Measurements from ENCODE around the gene ZNF718.
"Not testable (repeated sequence)": the region's sequence is repeated elsewhere in the genome, so short reads cannot be mapped to it uniquely, and the experiment has no call there.

ZNF718 gene

GRCh38 chr4:205097-205756 lies 80.9 kb downstream of the ZNF718 start:
- H3K4me3 ChIP-seq (ENCODE audit: low read depth, low read length): no peak overlapping the region
- peaks cover 29% of the 10 kb centered on the region for H3K9me3 ChIP-seq (ENCODE audit: severe bottlenecking)
- H3K27ac ChIP-seq: no peak overlapping the region
- DNase-seq: no peak
- 0 out of 2 replicates have a peak, but pooled peaks cover 2% of the 10 kb centered on the region for H3K36me3 ChIP-seq
- no peaks in the 10 kb centered on the region for H3K27me3 ChIP-seq (ENCODE audit: insufficient read depth, low read depth, severe bottlenecking)
- no peak for TF ChIP-seq CTCF (IDR thresholded peaks at IDR 0.05; ENCODE audit: low read depth, low read length)

- no peak overlapping the region for H3K27ac ChIP-seq
- 0 out of 2 replicates have a peak, but pooled peaks cover 2% of the 10 kb centered on the region for H3K36me3 ChIP-seq
- no peaks in the 10 kb centered on the region for H3K27me3 ChIP-seq (ENCODE audit: insufficient read depth, low read depth, severe bottlenecking)
- H3K4me3 ChIP-seq (ENCODE audit: low read depth, low read length): no peak overlapping the region
- DNase-seq: no peak
- H3K9me3 ChIP-seq (ENCODE audit: severe bottlenecking): peaks cover 29% of the 10 kb centered on the region
- no peak for TF ChIP-seq CTCF (IDR thresholded peaks at IDR 0.05; ENCODE audit: low read depth, low read length)
Measured at GRCh38 chr4:206054-206453, 81.8 kb downstream of the ZNF718 start.

GRCh38 chr4:208416-209096 lies 84.3 kb downstream of the ZNF718 start:
- not testable (repeated sequence) for H3K36me3 ChIP-seq; H3K27ac ChIP-seq; DNase-seq; H3K27me3 ChIP-seq (ENCODE audit: insufficient read depth, low read depth, severe bottlenecking); H3K4me3 ChIP-seq (ENCODE audit: low read depth, low read length)
- H3K9me3 ChIP-seq (ENCODE audit: severe bottlenecking): peaks cover 25% of the 10 kb centered on the region

- Histone ChIP-seq H3K27me3 (ENCODE audit: insufficient read depth, low read depth, severe bottlenecking) (no peaks in the 10 kb centered on the region), H3K9me3 (ENCODE audit: severe bottlenecking) (peaks cover 10% of the 10 kb centered on the region), H3K36me3 (peaks cover 16% of the 10 kb centered on the region), H3K4me3 (ENCODE audit: low read depth, low read length) (no peak overlapping the region), H3K27ac (no peak overlapping the region)
- no peak for DNase-seq
- TF ChIP-seq CTCF (IDR thresholded peaks at IDR 0.05; ENCODE audit: low read depth, low read length): no peak
Measured at GRCh38 chr4:211033-211511, 86.8 kb downstream of the ZNF718 start.

GRCh38 chr4:212438-213188 lies 88.3 kb downstream of the ZNF718 start:
- Histone ChIP-seq H3K4me3 (ENCODE audit: low read depth, low read length) (peak overlapping the region; percentile 83), H3K9me3 (ENCODE audit: severe bottlenecking) (peaks cover 7% of the 10 kb centered on the region), H3K27me3 (ENCODE audit: insufficient read depth, low read depth, severe bottlenecking) (no peaks in the 10 kb centered on the region), H3K27ac (peak overlapping the region; percentile 88), H3K36me3 (peaks cover 24% of the 10 kb centered on the region)
- peak; percentile 94 for DNase-seq
- no peak for TF ChIP-seq CTCF (IDR thresholded peaks at IDR 0.05; ENCODE audit: low read depth, low read length)

- peak; percentile 35 for DNase-seq
- Histone ChIP-seq H3K27ac (peak overlapping the region; percentile 88), H3K4me3 (ENCODE audit: low read depth, low read length) (peak overlapping the region; percentile 83), H3K36me3 (peaks cover 24% of the 10 kb centered on the region)
- H3K27me3 ChIP-seq (ENCODE audit: insufficient read depth, low read depth, severe bottlenecking); H3K9me3 ChIP-seq (ENCODE audit: severe bottlenecking): not testable (repeated sequence)
Measured at GRCh38 chr4:213189-213535, 88.9 kb downstream of the ZNF718 start.
